ENCODE data around the gene SLC16A2.
"Not testable (repeated sequence)": the region's sequence is repeated elsewhere in the genome, so short reads cannot be mapped to it uniquely, and the experiment has no call there.

The SLC16A2 gene

DNA sequence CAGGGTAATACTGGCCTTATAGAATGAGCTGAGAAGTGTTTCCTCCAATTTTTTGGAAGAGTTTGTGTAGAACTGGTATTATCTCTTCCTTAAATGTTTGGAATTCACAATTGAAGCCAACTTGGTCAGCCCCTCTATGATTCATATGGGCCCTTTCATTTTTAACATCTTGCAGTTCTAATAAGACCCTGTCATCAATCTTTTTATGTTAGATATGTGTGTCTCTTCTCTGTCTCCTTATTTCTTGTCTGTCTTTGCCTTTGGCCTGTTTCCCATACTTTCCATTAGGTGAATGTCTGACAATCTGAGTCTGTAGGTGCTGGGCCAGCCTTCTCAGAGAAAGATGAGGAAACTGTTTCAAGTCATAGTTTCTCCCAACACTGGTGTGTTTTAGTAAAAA is 88.7 kb downstream of the SLC16A2 start:
- DNase-seq, result no peak

- no peak for DNase-seq
Measured at GRCh38 chrX:74510401-74510800, 89.1 kb downstream of the SLC16A2 start.

DNA sequence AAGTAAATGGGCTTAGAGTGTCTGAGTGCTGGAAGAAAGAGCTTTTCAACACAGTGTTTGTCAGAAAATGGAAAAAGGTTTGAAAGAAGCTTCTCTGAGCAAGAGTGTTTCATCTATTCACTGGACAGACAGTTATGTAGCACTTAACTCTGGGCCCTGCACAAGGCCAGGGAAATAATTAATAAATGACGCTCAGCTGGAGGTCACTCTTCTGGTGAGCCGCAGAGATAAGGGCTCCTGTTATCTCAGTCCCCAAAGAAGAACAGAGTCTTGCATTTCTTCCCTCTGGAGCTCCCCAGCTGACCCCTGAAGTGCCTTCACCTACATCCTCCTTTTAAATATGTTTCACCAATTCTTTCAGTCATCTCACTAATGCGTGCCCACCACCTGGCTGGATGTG is 90.4 kb downstream of the SLC16A2 start:
- DNase-seq, result no peak

- no peak for DNase-seq
Measured at GRCh38 chrX:74514384-74514783, 93.1 kb downstream of the SLC16A2 start.

GRCh38 chrX:74515356-74515755 is 94.1 kb downstream of the SLC16A2 start:
- DNase-seq, result no peak

- DNase-seq, result not testable (repeated sequence)
Measured at GRCh38 chrX:74516013-74516412, 94.7 kb downstream of the SLC16A2 start.

DNA sequence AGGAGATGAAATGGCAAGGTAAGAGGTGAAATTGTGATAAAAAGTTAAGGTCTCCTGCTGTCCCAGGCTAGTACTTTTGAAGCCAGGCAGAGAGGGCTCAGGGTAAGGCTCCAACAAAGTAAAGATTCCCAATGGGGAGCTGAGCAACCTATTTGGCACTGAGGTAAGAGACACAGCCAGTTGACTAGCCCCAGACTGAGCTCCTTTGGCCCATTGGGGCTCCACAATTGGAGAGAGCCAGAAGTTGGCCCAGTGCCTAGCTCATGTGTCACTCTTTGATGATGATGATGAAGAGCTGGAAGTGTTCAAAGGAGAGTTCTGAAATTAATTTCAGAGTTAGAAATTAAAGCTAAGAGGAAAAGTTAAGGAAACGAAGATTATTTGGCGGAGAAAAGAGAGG is 98.6 kb downstream of the SLC16A2 start:
- DNase-seq, result no peak

DNA sequence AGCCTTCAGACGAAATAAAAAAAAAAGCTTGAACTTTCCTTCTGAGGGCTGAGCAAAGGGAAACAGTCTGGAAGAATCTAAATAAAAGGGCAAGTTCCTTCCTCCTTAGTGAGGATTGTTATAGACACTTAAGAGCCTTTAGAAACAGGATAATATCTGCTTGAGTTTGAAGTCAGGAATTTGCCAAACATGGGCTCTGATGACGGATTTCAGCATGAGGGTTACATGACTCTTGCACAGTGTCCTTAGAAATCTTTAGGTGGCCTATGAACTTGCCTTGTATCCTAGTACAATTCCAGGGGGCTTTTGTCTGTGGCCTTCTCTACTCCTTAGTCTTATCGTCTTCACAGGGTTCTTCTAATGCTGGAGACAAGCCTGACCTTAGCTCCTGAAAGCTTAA is 99.0 kb downstream of the SLC16A2 start:
- no peak for DNase-seq

DNA sequence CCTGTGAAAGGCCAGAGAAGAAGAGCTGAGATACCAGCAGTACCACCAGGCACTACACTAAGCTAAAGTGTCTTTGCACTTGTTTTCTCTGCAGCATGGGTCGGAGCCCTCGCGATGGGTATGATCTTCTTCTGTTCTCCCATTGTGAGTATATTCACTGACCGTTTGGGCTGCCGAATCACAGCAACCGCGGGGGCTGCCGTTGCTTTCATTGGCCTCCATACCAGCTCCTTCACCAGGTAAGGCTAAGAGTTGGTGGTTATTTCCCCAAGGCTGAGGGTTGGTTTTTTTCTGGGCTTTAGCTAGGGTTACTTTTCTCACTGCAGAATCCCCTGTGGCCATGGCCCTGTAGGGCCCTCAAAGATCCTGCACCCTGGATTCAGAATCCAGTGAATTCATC is 99.6 kb downstream of the SLC16A2 start:
- DNase-seq, result no peak

GRCh38 chrX:74521961-74522751 is 100.9 kb downstream of the SLC16A2 start:
- no peak for DNase-seq

- no peak for DNase-seq
Measured at GRCh38 chrX:74523224-74523623, 101.9 kb downstream of the SLC16A2 start.

DNA sequence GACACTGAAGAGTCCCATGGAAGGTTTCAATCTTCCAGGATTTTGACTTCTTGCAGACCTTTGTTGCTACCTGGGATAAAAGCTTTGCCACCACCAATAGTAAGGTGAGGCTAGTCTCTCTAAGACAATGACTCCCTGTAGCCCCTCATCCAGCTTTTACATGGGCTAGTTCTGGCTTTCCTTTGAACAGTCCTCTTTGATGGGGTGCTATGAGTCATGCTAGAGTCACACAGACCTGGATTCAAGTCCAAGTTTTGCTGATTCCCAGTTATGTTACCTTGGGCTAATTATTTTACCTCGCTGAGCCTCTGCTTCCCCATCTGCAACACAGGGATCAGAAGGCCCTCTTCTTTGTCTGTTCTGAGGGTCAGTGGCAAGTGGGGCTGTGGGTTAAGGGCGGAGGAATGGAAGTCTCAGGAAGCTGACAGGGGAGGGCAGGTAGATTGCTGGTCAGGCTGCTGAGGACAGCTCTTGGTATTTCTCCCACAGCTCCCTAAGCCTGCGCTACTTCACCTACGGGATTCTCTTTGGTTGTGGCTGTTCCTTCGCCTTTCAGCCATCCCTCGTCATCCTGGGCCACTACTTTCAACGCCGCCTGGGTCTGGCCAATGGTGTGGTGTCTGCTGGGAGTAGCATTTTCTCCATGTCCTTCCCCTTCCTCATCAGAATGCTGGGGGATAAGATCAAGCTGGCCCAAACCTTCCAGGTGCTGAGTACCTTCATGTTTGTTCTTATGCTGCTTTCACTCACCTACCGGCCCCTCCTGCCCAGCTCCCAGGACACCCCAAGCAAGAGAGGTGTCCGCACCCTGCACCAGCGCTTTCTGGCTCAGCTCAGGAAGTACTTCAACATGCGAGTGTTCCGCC is 102.8 kb downstream of the SLC16A2 start:
- DNase-seq, result no peak

DNA sequence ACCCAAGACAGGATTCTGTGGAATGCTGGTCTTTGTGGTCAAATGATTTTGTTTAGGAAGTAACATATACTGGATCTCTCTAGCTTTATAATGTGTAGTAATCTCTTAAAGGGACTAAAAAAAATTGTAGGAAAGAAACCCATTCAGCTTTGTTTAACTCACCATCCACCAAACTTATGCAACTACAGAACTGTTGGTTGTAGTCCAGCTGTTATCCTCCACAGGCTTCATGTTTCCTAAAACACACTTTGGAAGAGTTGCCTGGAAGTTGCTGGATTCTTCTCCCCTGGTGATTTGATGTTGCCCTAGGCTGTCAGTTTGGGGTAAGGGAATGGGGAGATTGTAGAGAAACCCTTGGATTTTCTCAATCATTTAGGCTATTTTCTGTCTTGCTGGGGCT is 103.8 kb downstream of the SLC16A2 start:
- no peak for DNase-seq

GRCh38 chrX:74526764-74527163 is 105.5 kb downstream of the SLC16A2 start:
- no peak for DNase-seq

DNA sequence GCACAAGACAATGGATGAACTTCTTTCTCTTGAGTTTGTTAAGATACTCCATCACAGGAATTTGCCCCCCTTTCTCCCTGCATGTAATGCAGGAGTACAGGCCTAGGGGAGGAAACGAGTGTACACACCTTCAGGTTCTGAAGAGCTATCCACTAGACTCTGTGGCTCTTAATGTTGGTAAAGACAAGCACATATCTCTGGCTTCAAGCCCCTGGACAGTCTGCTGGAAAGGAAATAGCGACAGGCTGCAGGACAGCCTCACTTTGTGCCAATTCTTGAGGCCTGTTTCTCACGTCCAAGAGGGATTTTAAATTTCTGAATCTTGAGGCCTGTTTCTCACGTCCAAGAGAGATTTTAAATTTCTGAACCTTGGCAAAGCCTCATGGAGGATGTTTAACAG is 106.1 kb downstream of the SLC16A2 start:
- DNase-seq, result no peak

DNA sequence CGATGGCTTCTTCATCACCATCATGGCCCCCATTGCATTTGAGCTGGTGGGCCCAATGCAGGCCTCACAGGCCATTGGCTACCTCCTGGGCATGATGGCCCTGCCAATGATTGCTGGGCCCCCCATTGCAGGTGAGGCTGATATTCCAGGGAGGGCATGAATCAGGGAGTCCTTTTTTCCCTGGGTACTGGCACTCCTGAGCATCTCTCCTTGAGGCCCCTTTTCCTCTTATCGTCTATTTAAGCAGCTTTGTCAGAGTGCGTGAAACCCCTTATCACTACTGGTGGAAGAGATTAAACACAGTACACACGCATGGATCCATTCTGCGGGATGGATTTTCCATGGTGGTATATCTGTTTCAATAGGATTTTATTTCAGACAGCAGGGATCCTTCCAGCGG is 108.0 kb downstream of the SLC16A2 start:
- no peak for DNase-seq

DNA sequence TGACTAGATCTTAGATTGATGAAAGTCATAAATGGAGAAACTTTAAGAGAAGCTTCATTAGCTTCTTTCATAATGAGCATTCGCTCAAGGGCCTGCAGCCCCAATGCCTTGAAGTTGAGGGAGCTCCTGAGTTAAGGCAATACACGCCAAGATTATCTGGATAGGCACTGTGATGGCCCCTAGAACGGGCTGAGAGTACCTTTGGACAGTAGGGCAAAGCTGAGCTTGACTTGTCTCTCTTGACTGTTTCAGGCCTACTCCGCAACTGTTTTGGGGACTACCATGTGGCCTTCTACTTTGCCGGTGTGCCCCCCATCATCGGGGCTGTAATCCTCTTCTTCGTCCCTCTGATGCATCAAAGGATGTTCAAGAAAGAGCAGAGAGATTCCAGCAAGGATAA is 109.8 kb downstream of the SLC16A2 start:
- DNase-seq, result no peak

- no peak for DNase-seq
Measured at GRCh38 chrX:74534569-74535038, 113.3 kb downstream of the SLC16A2 start.

DNA sequence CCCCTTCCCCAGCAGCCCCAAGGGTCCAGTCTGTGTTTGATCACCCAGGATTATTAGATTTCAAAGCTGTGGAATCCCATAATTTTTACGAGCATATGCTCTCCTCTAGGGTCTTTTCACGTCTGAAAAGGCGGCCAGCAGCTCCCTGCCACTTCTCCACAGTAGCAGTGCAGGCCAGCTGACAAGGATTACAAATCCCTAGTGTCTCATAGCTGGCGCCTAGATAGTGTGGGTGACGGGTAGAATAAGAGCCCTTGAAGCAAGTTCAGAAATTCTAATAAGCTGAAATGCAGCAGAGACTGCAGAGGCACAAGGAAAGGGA is 113.8 kb downstream of the SLC16A2 start:
- no peak for DNase-seq

GRCh38 chrX:74535408-74536151 is 114.3 kb downstream of the SLC16A2 start:
- peak; percentile 16 for DNase-seq

DNA sequence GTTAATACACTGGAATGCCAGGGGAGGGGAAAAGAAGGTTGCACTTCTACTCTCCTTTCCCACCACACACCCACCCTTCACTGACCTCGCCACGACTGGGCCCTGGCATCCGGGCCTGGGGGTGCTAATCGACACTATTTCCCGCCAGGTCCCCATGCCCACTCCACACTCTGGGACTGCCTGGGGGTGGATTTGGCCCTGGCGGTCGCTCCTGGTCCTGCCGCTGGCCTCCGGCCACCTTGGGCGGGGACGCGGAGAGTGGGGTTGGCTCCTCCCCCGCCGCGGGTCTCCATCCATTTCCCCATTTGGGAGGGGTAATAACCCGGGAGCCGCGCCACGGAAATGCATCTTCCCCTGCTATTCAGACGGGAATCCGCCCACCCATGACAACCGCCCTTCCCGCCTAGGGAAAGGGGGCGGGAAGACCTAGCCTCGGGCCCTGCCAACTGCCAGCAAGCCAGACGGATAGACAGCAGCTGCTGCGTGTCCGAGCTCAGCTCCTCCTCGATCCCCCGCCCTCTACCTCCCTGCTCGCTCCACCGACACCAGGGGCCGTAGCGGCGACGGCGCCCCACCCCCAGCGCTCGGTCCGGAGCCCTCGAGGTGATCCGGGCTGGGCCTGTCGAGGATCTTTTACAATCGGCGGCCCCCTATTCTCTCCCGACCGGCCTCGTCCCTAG is 115.0 kb downstream of the SLC16A2 start:
- peak; percentile 6 for DNase-seq

GRCh38 chrX:74536832-74537371 is 115.6 kb downstream of the SLC16A2 start:
- DNase-seq, result no peak

Measured in activated effector memory CD4-positive, alpha-beta T cell treated with Interleukin-2 at 50 U/mL for 16 hours (primary cell).